Measurements from ENCODE around the gene BRAP.
A peak's percentile ranks its signal among the peaks of the same experiment; 100 is the strongest.
"Not testable (repeated sequence)": the region's sequence is repeated elsewhere in the genome, so short reads cannot be mapped to it uniquely, and the experiment has no call there.

BRAP gene

GRCh38 chr12:111606767-111607230, 79.0 kb downstream of the BRAP start:
- TF ChIP-seq POLR2A (IDR thresholded peaks at IDR 0.05; ENCODE audit: extremely low read depth, insufficient read length) (no peak), MAX (IDR thresholded peaks at IDR 0.05; ENCODE audit: low read depth, low read length) (no peak), MYC (IDR thresholded peaks at IDR 0.05; ENCODE audit: low read depth, low read length) (no peak), CTCF (IDR thresholded peaks at IDR 0.05; ENCODE audit: low read depth, low read length) (no peak)
- no peak overlapping the region for H3K4me3 ChIP-seq (ENCODE audit: low read depth, low read length)
- no peak for DNase-seq (ENCODE audit: low read depth)

GRCh38 chr12:111605911-111606766, 79.6 kb downstream of the BRAP start:
- no peak for DNase-seq (ENCODE audit: low read depth)
- no peak overlapping the region for H3K4me3 ChIP-seq (ENCODE audit: low read depth, low read length)
- TF ChIP-seq MYC (IDR thresholded peaks at IDR 0.05; ENCODE audit: low read depth, low read length) = no peak
- TF ChIP-seq MAX (IDR thresholded peaks at IDR 0.05; ENCODE audit: low read depth, low read length) = no peak
- no peak for TF ChIP-seq POLR2A (IDR thresholded peaks at IDR 0.05; ENCODE audit: extremely low read depth, insufficient read length)
- TF ChIP-seq CTCF (IDR thresholded peaks at IDR 0.05; ENCODE audit: low read depth, low read length) = no peak

- not testable (repeated sequence) for DNase-seq (ENCODE audit: low read depth); H3K4me3 ChIP-seq (ENCODE audit: low read depth, low read length)
These were observed 82.9 kb downstream of the BRAP start for GRCh38 chr12:111602857-111603256.

- TF ChIP-seq MYC (IDR thresholded peaks at IDR 0.05; ENCODE audit: low read depth, low read length) = no peak
- TF ChIP-seq MAX (IDR thresholded peaks at IDR 0.05; ENCODE audit: low read depth, low read length) = no peak
- no peak for TF ChIP-seq POLR2A (IDR thresholded peaks at IDR 0.05; ENCODE audit: extremely low read depth, insufficient read length)
- TF ChIP-seq CTCF (IDR thresholded peaks at IDR 0.05; ENCODE audit: low read depth, low read length) = peak; percentile 1
These were observed 83.4 kb downstream of the BRAP start for GRCh38 chr12:111602348-111602747.

GRCh38 chr12:111600986-111601385, 84.8 kb downstream of the BRAP start:
- not testable (repeated sequence) for DNase-seq (ENCODE audit: low read depth)

More at GRCh38 chr12:111602348-111602747, 83.4 kb downstream of the BRAP start:
- no peak overlapping the region for H3K4me3 ChIP-seq (ENCODE audit: low read depth, low read length)
- DNase-seq (ENCODE audit: low read depth) = no peak

GRCh38 chr12:111600205-111600642, 85.5 kb downstream of the BRAP start:
- DNase-seq (ENCODE audit: low read depth) = no peak
- no peak for TF ChIP-seq POLR2A (IDR thresholded peaks at IDR 0.05; ENCODE audit: extremely low read depth, insufficient read length)
- no peak for TF ChIP-seq CTCF (IDR thresholded peaks at IDR 0.05; ENCODE audit: low read depth, low read length)
- TF ChIP-seq MAX (IDR thresholded peaks at IDR 0.05; ENCODE audit: low read depth, low read length) = no peak
- no peak for TF ChIP-seq MYC (IDR thresholded peaks at IDR 0.05; ENCODE audit: low read depth, low read length)
- H3K4me3 ChIP-seq (ENCODE audit: low read depth, low read length) = peak overlapping the region; percentile 92

More at GRCh38 chr12:111600986-111601385, 84.8 kb downstream of the BRAP start:
- not testable (repeated sequence) for H3K4me3 ChIP-seq (ENCODE audit: low read depth, low read length)

All from NB4 (cell line).